Tibial nerve (tissue), 3 donors: ENCODE results near the gene PRRX1.

Source experiments
- POLR2A ChIP-seq, 2 donors: fragments of 450-650 bp; IDR thresholded peaks; one replicate each; pipeline ENCODE4 v1.6.1; 2017; ENCODE audit warnings: antibody characterized with exemption in 2 of 2, mild to moderate bottlenecking in 2 of 2, moderate library complexity in 2 of 2
- TF ChIP-seq, protein P1 (sequence below), 5 experiments: fragments of 200-600 bp in 3 of 5; fragments of 450-650 bp in 2 of 5; sonication (generic) in 3 of 5; IDR thresholded peaks; one replicate each; pipeline ENCODE4 v1.5.1; 2016 to 2019; ENCODE audit warnings: antibody characterized with exemption in 5 of 5, mild to moderate bottlenecking in 3 of 5, moderate library complexity in 2 of 5

GRCh38 chr1:170742600-170742999 lies 78.7 kb downstream of the PRRX1 start:
- no peak for TF ChIP-seq POLR2A (IDR thresholded peaks at IDR 0.05)
- TF ChIP-seq, protein P1, sequence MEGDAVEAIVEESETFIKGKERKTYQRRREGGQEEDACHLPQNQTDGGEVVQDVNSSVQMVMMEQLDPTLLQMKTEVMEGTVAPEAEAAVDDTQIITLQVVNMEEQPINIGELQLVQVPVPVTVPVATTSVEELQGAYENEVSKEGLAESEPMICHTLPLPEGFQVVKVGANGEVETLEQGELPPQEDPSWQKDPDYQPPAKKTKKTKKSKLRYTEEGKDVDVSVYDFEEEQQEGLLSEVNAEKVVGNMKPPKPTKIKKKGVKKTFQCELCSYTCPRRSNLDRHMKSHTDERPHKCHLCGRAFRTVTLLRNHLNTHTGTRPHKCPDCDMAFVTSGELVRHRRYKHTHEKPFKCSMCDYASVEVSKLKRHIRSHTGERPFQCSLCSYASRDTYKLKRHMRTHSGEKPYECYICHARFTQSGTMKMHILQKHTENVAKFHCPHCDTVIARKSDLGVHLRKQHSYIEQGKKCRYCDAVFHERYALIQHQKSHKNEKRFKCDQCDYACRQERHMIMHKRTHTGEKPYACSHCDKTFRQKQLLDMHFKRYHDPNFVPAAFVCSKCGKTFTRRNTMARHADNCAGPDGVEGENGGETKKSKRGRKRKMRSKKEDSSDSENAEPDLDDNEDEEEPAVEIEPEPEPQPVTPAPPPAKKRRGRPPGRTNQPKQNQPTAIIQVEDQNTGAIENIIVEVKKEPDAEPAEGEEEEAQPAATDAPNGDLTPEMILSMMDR (IDR thresholded peaks at IDR 0.05), result no peak
